GM23338 (cell line): Measurements from ENCODE around the gene USP46.

Experiments used
- CREB1 ChIP-seq: fragments of 250-450 bp; sonication (Bioruptor Pico); IDR thresholded peaks from 2 replicates; pipeline ENCODE4 v1.5.0; 2020; ENCODE audit warnings: low read depth, mild to moderate bottlenecking, moderate library complexity
- CTCF ChIP-seq, 2 experiments: fragments of 200-600 bp in 1 of 2; sonication (generic) in 1 of 2; conservative IDR thresholded peaks; 2 replicates each; pipeline versions ENCODE4 v1.5.1 to v1.6.1; 2016 to 2017; ENCODE audit warnings: antibody characterized with exemption in 2 of 2, low read depth in 2 of 2, mild to moderate bottlenecking in 2 of 2, moderate library complexity in 1 of 2
- ETS1 ChIP-seq: IDR thresholded peaks from 2 replicates; pipeline ENCODE4 v1.6.1; 2016; ENCODE audit warnings: antibody characterized with exemption
- EZH2 ChIP-seq: fragments of 200-600 bp; sonication (generic); IDR thresholded peaks from one replicate; pipeline ENCODE4 v1.8.0; 2017; ENCODE audit warnings: antibody characterized with exemption, mild to moderate bottlenecking, low read depth; ENCODE audit not compliant: unreplicated experiment
- EZH2phosphoT487 ChIP-seq: fragments of 200-600 bp; sonication (generic); IDR thresholded peaks from one replicate; pipeline ENCODE4 v1.8.1; 2018; ENCODE audit warnings: antibody characterized with exemption; ENCODE audit not compliant: unreplicated experiment
- JUNB ChIP-seq: IDR thresholded peaks from one replicate; pipeline ENCODE4 v1.6.1; 2016; ENCODE audit warnings: antibody characterized with exemption; ENCODE audit not compliant: unreplicated experiment
- NANOG ChIP-seq: IDR thresholded peaks from 2 replicates; pipeline ENCODE4 v1.6.1; 2016; ENCODE audit warnings: antibody characterized with exemption, borderline replicate concordance
- POLR2AphosphoS5 ChIP-seq: IDR thresholded peaks from 2 replicates; pipeline ENCODE4 v1.6.1; 2016; ENCODE audit warnings: antibody characterized with exemption, low read depth
- REST ChIP-seq: IDR thresholded peaks from one replicate; pipeline ENCODE4 v1.6.1; 2018; ENCODE audit warnings: antibody characterized with exemption; ENCODE audit not compliant: unreplicated experiment
- STAT1 ChIP-seq: IDR thresholded peaks from one replicate; pipeline ENCODE4 v1.6.1; 2016; ENCODE audit warnings: antibody characterized with exemption; ENCODE audit not compliant: unreplicated experiment
- ZNF114 ChIP-seq: fragments of 250-450 bp; sonication (Bioruptor Pico); IDR thresholded peaks from 2 replicates; pipeline ENCODE4 v1.5.0; 2020; ENCODE audit warnings: mild to moderate bottlenecking, moderate library complexity
- ZNF331 ChIP-seq: fragments of 250-450 bp; sonication (Bioruptor Pico); IDR thresholded peaks from 2 replicates; pipeline ENCODE4 v1.5.0; 2020; ENCODE audit warnings: low read depth, mild to moderate bottlenecking, moderate library complexity
- ZNF462 ChIP-seq: fragments of 250-450 bp; sonication (Bioruptor Pico); IDR thresholded peaks from 2 replicates; pipeline ENCODE4 v1.5.0; 2020; ENCODE audit warnings: mild to moderate bottlenecking, moderate library complexity

- TF ChIP-seq CTCF (conservative IDR thresholded peaks at IDR 0.05; ENCODE audit: low read depth in 2 of 2) (no peak), ZNF114 (CRISPR knock-in tag) (no peak), POLR2AphosphoS5 (no peak), EZH2 (no peak), ETS1 (no peak), REST (no peak), CREB1 (CRISPR knock-in tag) (no peak), ZNF462 (no peak), ZNF331 (no peak), EZH2phosphoT487 (no peak), STAT1 (no peak), JUNB (no peak), NANOG (no peak)
Observed at GRCh38 chr4:52655506-52655905, 3.6 kb downstream of the USP46 start.
